Glutamatergic neuron (in vitro differentiated cells): ENCODE data around the gene OLFM4. TPM values are rescaled to one million over a fixed set of nuclear protein-coding genes. Genes with fewer than 3 reads are reported as not detected.

Source experiments
- DNase-seq: peaks from one replicate; pipeline ENCODE4 v3.0.0; 2022
- H3K27ac Mint-ChIP-seq: one replicate; pipeline ENCODE4 v1.8.0; 2020; ENCODE audit warnings: mild to moderate bottlenecking, mixed read lengths, inconsistent platforms; ENCODE audit not compliant: unreplicated experiment
- H3K27me3 Mint-ChIP-seq: one replicate; pipeline ENCODE4 v1.8.0; 2020; ENCODE audit warnings: mild to moderate bottlenecking, moderate library complexity, mixed read lengths, inconsistent platforms; ENCODE audit not compliant: unreplicated experiment
- H3K36me3 Mint-ChIP-seq: one replicate; pipeline ENCODE4 v1.8.0; 2020; ENCODE audit warnings: mild to moderate bottlenecking, mixed read lengths, inconsistent platforms; ENCODE audit not compliant: unreplicated experiment
- H3K4me1 Mint-ChIP-seq: one replicate; pipeline ENCODE4 v1.8.0; 2020; ENCODE audit warnings: mild to moderate bottlenecking, low read depth, mixed read lengths, inconsistent platforms; ENCODE audit not compliant: unreplicated experiment
- H3K4me3 Mint-ChIP-seq: one replicate; pipeline ENCODE4 v1.8.0; 2020; ENCODE audit warnings: mild to moderate bottlenecking, mixed read lengths, inconsistent platforms; ENCODE audit not compliant: unreplicated experiment
- H3K9me3 Mint-ChIP-seq: one replicate; pipeline ENCODE4 v1.8.0; 2020; ENCODE audit warnings: mild to moderate bottlenecking, moderate library complexity, mixed read lengths, inconsistent platforms; ENCODE audit not compliant: unreplicated experiment
- total RNA-seq: library from RNA; stranded (reverse); fragmentation: NEBNext Ultra II Directional; extraction: Animal tissue kit (Norgen Biotek cat#: 25700); gene quantifications from one replicate; pipeline ENCODE4 v1.2.1, GENCODE V29; 2021; ENCODE audit not compliant: unreplicated experiment
- TF ChIP-seq, protein P1 (sequence below): fragments of 200-600 bp; sonication (generic); IDR thresholded peaks from one replicate; pipeline ENCODE4 v1.5.0; 2021; ENCODE audit not compliant: partially characterized antibody, unreplicated experiment

OLFM4 gene
- total RNA-seq, 1 donor from 2014 or later, result 0.15 TPM

GRCh38 chr13:53020764-53021335 lies 7.8 kb upstream of the OLFM4 start:
- Mint-ChIP-seq H3K4me3 (no peak overlapping the region), H3K27ac (no peak overlapping the region), H3K36me3 (no peaks in the 10 kb centered on the region), H3K4me1 (no peaks in the 10 kb centered on the region), H3K27me3 (no peaks in the 10 kb centered on the region), H3K9me3 (no peaks in the 10 kb centered on the region)
- DNase-seq, result no peak
- TF ChIP-seq, protein P1, sequence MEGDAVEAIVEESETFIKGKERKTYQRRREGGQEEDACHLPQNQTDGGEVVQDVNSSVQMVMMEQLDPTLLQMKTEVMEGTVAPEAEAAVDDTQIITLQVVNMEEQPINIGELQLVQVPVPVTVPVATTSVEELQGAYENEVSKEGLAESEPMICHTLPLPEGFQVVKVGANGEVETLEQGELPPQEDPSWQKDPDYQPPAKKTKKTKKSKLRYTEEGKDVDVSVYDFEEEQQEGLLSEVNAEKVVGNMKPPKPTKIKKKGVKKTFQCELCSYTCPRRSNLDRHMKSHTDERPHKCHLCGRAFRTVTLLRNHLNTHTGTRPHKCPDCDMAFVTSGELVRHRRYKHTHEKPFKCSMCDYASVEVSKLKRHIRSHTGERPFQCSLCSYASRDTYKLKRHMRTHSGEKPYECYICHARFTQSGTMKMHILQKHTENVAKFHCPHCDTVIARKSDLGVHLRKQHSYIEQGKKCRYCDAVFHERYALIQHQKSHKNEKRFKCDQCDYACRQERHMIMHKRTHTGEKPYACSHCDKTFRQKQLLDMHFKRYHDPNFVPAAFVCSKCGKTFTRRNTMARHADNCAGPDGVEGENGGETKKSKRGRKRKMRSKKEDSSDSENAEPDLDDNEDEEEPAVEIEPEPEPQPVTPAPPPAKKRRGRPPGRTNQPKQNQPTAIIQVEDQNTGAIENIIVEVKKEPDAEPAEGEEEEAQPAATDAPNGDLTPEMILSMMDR, result no peak

DNA sequence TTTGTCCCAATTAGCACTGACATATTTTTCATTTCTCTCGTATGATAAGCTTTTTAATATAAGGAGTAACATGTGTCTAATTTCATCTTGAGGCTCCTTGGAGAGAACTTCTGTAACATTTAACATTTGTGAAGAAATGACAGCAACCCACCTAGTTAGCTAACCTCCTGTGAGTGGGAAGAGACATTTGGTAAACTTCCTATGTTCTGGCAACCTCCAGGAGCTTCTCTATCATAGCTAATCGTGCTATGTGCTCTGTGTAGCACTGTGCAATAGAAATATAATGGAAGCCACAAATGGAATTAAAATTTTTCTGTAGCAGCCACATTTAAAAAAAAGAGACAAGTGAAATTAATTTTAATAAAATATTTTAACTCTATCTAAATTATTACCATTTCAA lies 5.4 kb upstream of the OLFM4 start:
- no peaks in the 10 kb centered on the region for H3K9me3 Mint-ChIP-seq
- DNase-seq, result no peak
- no peaks in the 10 kb centered on the region for H3K4me1 Mint-ChIP-seq
- no peak overlapping the region for H3K27ac Mint-ChIP-seq
- TF ChIP-seq, protein P1, result no peak
- no peaks in the 10 kb centered on the region for H3K36me3 Mint-ChIP-seq
- H3K4me3 Mint-ChIP-seq, result no peak overlapping the region
- no peaks in the 10 kb centered on the region for H3K27me3 Mint-ChIP-seq

DNA sequence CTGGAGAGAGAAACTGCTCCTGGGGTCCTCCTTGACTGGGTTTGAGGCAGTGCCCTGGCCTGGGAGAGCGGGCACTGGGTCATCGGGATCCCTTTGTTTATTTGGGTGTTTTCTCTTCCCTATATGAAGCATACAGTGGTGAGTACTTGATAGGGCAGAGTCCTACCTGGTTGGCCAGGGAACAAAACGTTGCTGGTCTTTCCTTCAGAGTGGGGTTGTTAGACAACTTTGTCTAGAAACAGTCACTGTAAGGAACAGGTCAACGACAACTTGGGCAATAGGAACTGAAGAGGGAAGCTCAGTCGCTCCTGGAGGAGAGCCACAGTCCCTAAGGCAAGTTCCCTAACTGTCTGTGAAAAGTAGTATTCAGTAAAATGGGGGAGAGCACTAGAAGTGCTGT lies 550 bp upstream of the OLFM4 start:
- peaks cover 1% of the 10 kb centered on the region for H3K27me3 Mint-ChIP-seq
- no peak for DNase-seq
- no peaks in the 10 kb centered on the region for H3K36me3 Mint-ChIP-seq
- peaks cover 1% of the 10 kb centered on the region for H3K9me3 Mint-ChIP-seq
- TF ChIP-seq, protein P1, result no peak
- H3K27ac Mint-ChIP-seq, result no peak overlapping the region
- no peaks in the 10 kb centered on the region for H3K4me1 Mint-ChIP-seq
- no peak overlapping the region for H3K4me3 Mint-ChIP-seq

GRCh38 chr13:53032849-53033248 lies 4.2 kb downstream of the OLFM4 start:
- Mint-ChIP-seq H3K4me1 (no peaks in the 10 kb centered on the region), H3K27ac (no peak overlapping the region), H3K27me3 (peaks cover 5% of the 10 kb centered on the region), H3K36me3 (no peaks in the 10 kb centered on the region), H3K4me3 (no peak overlapping the region), H3K9me3 (peaks cover 1% of the 10 kb centered on the region)
- TF ChIP-seq, protein P1, result no peak
- DNase-seq, result no peak

DNA sequence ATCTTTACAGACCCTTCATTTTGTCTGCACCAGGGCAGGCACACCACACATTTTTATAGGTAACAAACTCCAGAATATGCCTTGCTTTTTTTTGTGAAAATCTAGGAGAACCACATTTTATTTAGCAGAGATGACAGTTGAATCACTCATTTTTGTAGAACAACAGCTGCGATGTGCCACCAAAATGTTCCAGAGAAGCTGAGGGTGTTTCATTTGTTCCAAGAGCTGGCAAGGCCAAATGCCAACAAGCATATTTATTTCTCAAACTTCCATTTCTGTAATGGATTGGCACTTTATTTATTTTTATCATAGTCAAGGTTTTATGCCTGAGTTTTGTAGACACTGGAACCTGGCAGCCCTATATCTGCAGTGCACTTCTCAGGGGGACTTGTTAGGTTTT lies 10.4 kb downstream of the OLFM4 start:
- DNase-seq, result no peak
- Mint-ChIP-seq H3K27me3 (peaks cover 3% of the 10 kb centered on the region), H3K36me3 (no peaks in the 10 kb centered on the region), H3K27ac (no peak overlapping the region), H3K4me3 (no peak overlapping the region), H3K4me1 (no peaks in the 10 kb centered on the region), H3K9me3 (no peaks in the 10 kb centered on the region)
- TF ChIP-seq, protein P1, result no peak
